ENCODE measurements around the gene SPOCK1. TPM values are rescaled to one million over a fixed set of nuclear protein-coding genes. Genes with fewer than 3 reads are reported as not detected.

Gene SPOCK1
- total RNA-seq, 1 experiment from 2014 or later = 0.27 TPM

GRCh38 chr5:137142346-137142745 is 356.8 kb downstream of the SPOCK1 start (continued):
- no peak for TF ChIP-seq TCF7L2 (IDR thresholded peaks at IDR 0.05; ENCODE audit: borderline replicate concordance, extremely low read depth, insufficient read depth, insufficient read length)

DNA sequence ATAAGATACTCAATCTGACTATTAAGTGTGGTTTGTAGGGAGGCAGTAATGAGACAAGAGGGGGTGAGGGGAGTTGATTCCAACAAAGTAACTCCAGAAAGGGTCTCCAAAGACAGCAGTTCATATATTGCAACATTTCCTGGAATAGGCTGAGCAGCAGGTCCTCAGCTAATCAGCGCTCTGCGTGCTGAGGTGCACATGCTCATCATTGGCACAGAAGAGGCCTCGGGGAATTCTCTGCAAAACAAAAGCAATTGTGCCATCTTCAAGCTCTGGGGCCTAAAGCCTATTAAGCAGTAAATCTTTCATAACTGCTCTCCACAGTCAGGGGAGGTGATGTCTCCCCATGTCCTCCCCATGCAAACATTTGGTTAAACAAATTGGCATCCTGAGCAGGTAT is 357.3 kb downstream of the SPOCK1 start:
- ChIA-PET POLR2A (no interaction called here), CTCF (no interaction called here), RAD21 (ENCODE audit: low non-redundant PET in 1 of 2, low total read pairs in 2 of 2, uncharacterized antibody in 2 of 2, unreplicated experiment in 2 of 2) (no interaction called here)
- no TSS peak for BruUV-seq (replicated peaks)
- no peaks in the 10 kb centered on the region for H3K9me2 ChIP-seq (ENCODE audit: insufficient read depth)
- peaks cover 0 to 20% of the 10 kb centered on the region in 2 experiments; a peak in 2 of 4 replicates for H3K4me1 ChIP-seq (ENCODE audit: control insufficient read depth in 1 of 2, insufficient read depth in 2 of 2, low read length in 2 of 2)
- no peak overlapping the region for H3K9ac ChIP-seq (ENCODE audit: low read length)
- no peaks in the 10 kb centered on the region for H4K20me1 ChIP-seq (ENCODE audit: insufficient read depth)
- no peak overlapping the region for H3K4me3 ChIP-seq (replicated peaks in 1 of 2; ENCODE audit: low read depth in 1 of 2, low read length in 2 of 2)
- intact Hi-C loops (cut with micrococcal nuclease) = no loop called here
- no peaks in the 10 kb centered on the region for H3K36me3 ChIP-seq (ENCODE audit: control insufficient read depth in 1 of 2, insufficient read depth in 2 of 2, low read length in 2 of 2)
- peaks cover 50% of the 10 kb centered on the region for H3K27me3 ChIP-seq (ENCODE audit: insufficient read depth, low read length)
- no peak for ATAC-seq
- TF ChIP-seq POLR2A (IDR thresholded peaks at IDR 0.05; ENCODE audit: borderline replicate concordance, extremely low read depth, insufficient read depth, insufficient read length) (no peak), EZH2phosphoT487 (IDR thresholded peaks at IDR 0.05; ENCODE audit: borderline replicate concordance) (no peak), EZH2 (IDR thresholded peaks at IDR 0.05) (no peak), RAD21 (IDR thresholded peaks at IDR 0.05; ENCODE audit: low read depth) (no peak), SIN3A (IDR thresholded peaks at IDR 0.05; ENCODE audit: low read depth) (no peak), EGR1 (IDR thresholded peaks at IDR 0.05; ENCODE audit: low read depth) (no peak), POLR2AphosphoS5 (IDR thresholded peaks at IDR 0.05; ENCODE audit: low read depth, low read length) (no peak), JUND (IDR thresholded peaks at IDR 0.05) (no peak), CEBPB (IDR thresholded peaks at IDR 0.05; ENCODE audit: low read depth) (no peak), YY1 (IDR thresholded peaks at IDR 0.05; ENCODE audit: extremely low read depth, insufficient replicate concordance, low read depth, low read length) (no peak), ZNF274 (IDR thresholded peaks at IDR 0.05; ENCODE audit: low read depth, low read length) (no peak), TCF7L2 (IDR thresholded peaks at IDR 0.05; ENCODE audit: borderline replicate concordance, extremely low read depth, insufficient read depth, insufficient read length) (no peak), ZFX (IDR thresholded peaks at IDR 0.05) (no peak), ZBTB33 (IDR thresholded peaks at IDR 0.05; ENCODE audit: extremely low read depth, insufficient replicate concordance, low read length) (no peak), ELF1 (IDR thresholded peaks at IDR 0.05; ENCODE audit: borderline replicate concordance, low read depth) (no peak)
- TF ChIP-seq, protein P1, sequence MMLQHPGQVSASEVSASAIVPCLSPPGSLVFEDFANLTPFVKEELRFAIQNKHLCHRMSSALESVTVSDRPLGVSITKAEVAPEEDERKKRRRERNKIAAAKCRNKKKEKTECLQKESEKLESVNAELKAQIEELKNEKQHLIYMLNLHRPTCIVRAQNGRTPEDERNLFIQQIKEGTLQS (IDR thresholded peaks at IDR 0.05) = no peak
- TF ChIP-seq, protein P2, sequence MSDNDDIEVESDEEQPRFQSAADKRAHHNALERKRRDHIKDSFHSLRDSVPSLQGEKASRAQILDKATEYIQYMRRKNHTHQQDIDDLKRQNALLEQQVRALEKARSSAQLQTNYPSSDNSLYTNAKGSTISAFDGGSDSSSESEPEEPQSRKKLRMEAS (IDR thresholded peaks at IDR 0.05) = no peak
- TF ChIP-seq, protein P3, sequence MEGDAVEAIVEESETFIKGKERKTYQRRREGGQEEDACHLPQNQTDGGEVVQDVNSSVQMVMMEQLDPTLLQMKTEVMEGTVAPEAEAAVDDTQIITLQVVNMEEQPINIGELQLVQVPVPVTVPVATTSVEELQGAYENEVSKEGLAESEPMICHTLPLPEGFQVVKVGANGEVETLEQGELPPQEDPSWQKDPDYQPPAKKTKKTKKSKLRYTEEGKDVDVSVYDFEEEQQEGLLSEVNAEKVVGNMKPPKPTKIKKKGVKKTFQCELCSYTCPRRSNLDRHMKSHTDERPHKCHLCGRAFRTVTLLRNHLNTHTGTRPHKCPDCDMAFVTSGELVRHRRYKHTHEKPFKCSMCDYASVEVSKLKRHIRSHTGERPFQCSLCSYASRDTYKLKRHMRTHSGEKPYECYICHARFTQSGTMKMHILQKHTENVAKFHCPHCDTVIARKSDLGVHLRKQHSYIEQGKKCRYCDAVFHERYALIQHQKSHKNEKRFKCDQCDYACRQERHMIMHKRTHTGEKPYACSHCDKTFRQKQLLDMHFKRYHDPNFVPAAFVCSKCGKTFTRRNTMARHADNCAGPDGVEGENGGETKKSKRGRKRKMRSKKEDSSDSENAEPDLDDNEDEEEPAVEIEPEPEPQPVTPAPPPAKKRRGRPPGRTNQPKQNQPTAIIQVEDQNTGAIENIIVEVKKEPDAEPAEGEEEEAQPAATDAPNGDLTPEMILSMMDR (IDR thresholded peaks at IDR 0.05 in 2 of 3, conservative IDR thresholded peaks at IDR 0.05 in 1 of 3; ENCODE audit: borderline replicate concordance in 1 of 3, insufficient read depth in 1 of 3, low read depth in 2 of 3, low read length in 2 of 3) = no peak
- DNase-seq (ENCODE audit: low read depth, low spot score) = no peak
- no peak overlapping the region for H3K4me2 ChIP-seq (ENCODE audit: low read length)
- no peak overlapping the region for H3K27ac ChIP-seq (ENCODE audit: low read depth, low read length)
- no peaks in the 10 kb centered on the region for H3K79me2 ChIP-seq (ENCODE audit: insufficient read depth, low read length)
- H3K9me3 ChIP-seq (ENCODE audit: control insufficient read depth in 1 of 2, insufficient read depth in 1 of 2, low read depth in 1 of 2, low read length in 2 of 2) = no peaks in the 10 kb centered on the region
- H2AFZ ChIP-seq (ENCODE audit: low read depth, low read length, poor library complexity, severe bottlenecking) = no peak overlapping the region

All from HCT116 (cell line).